HepG2 (cell line): ENCODE results near the gene TNRC18. TPM values are rescaled to one million over a fixed set of nuclear protein-coding genes. Genes with fewer than 3 reads are reported as not detected.

Source experiments
- DPF2 ChIP-seq: sonication (generic); formaldehyde crosslinking; IDR thresholded peaks from 2 replicates; pipeline ENCODE4 v1.4.0; 2020; ENCODE audit warnings: mild to moderate bottlenecking, low read depth, missing genetic modification reagents, borderline replicate concordance
- ERF ChIP-seq: IDR thresholded peaks from 2 replicates; pipeline ENCODE4 v1.6.1; 2018; ENCODE audit warnings: missing biosample characterization, missing genetic modification reagents
- MAFG ChIP-seq: sonication (generic); formaldehyde crosslinking; IDR thresholded peaks from 2 replicates; pipeline ENCODE4 v1.5.1; 2020; ENCODE audit warnings: mild to moderate bottlenecking, missing genetic modification reagents
- MAZ ChIP-seq, 2 experiments: sonication (generic) in 1 of 2; formaldehyde crosslinking in 1 of 2; IDR thresholded peaks; 2 replicates each; pipeline versions ENCODE4 v1.5.0 to v1.6.1; 2012 to 2020; ENCODE audit warnings: low read depth in 2 of 2, mild to moderate bottlenecking in 2 of 2, borderline replicate concordance in 1 of 2, improper control_type of control experiment in 1 of 2, low read length in 1 of 2, missing genetic modification reagents in 1 of 2, moderate library complexity in 1 of 2
- NCOA5 ChIP-seq: sonication (generic); formaldehyde crosslinking; IDR thresholded peaks from 2 replicates; pipeline ENCODE4 v1.4.0; 2020; ENCODE audit warnings: missing genetic modification reagents
- PCBP2 ChIP-seq: fragments of 200-400 bp; formaldehyde crosslinking; optimal IDR thresholded peaks from 2 replicates; pipeline ENCODE3; 2018; ENCODE audit warnings: low read length, low read depth; ENCODE audit not compliant: poor library complexity, severe bottlenecking
- PTBP1 ChIP-seq: fragments of 200-400 bp; formaldehyde crosslinking; IDR thresholded peaks from 2 replicates; pipeline ENCODE4 v1.6.1; 2018; ENCODE audit warnings: low read length, low read depth; ENCODE audit not compliant: poor library complexity, severe bottlenecking
- TARDBP ChIP-seq: sonication (generic); formaldehyde crosslinking; IDR thresholded peaks from 2 replicates; pipeline ENCODE4 v1.8.0; 2022; ENCODE audit warnings: mild to moderate bottlenecking, missing genetic modification reagents
- ZBTB7A ChIP-seq: sonication (generic); formaldehyde crosslinking; IDR thresholded peaks from 2 replicates; pipeline ENCODE4 v1.8.0; 2022; ENCODE audit warnings: mild to moderate bottlenecking, missing genetic modification reagents
- ZFP90 ChIP-seq: sonication (generic); formaldehyde crosslinking; IDR thresholded peaks from 2 replicates; pipeline ENCODE4 v1.8.0; 2022; ENCODE audit warnings: missing genetic modification reagents, mild to moderate bottlenecking, inconsistent platforms, borderline replicate concordance
- ZNF235 ChIP-seq: sonication (generic); formaldehyde crosslinking; IDR thresholded peaks from 2 replicates; pipeline ENCODE4 v1.8.1; 2023; ENCODE audit warnings: mild to moderate bottlenecking, missing genetic modification reagents, borderline replicate concordance
- ZNF589 ChIP-seq: sonication (generic); formaldehyde crosslinking; conservative IDR thresholded peaks from 2 replicates; pipeline ENCODE4 v1.8.0; 2022; ENCODE audit warnings: mild to moderate bottlenecking, moderate library complexity, missing genetic modification reagents
- ZNF724P ChIP-seq: sonication (generic); formaldehyde crosslinking; IDR thresholded peaks from 2 replicates; pipeline ENCODE4 v1.8.0; 2022; ENCODE audit warnings: missing genetic modification reagents, borderline replicate concordance
- polyA plus RNA-seq, 8 experiments: library from polyadenylated mRNA; depleted of rRNA in 3 of 8; stranded (reverse) in 7 of 8; unstranded in 1 of 8; fragments of >200 nt; fragmentation: Illumina TruSeq in 4 of 8; extraction: Trizol in 4 of 8; gene quantifications; 2 replicates each; pipeline versions ENCODE4 v1.2.1 to v1.2.3, GENCODE V29; 2011 to 2016; ENCODE audit warnings: low read depth in 4 of 8, missing spikeins in 1 of 8, mixed read lengths in 1 of 8; ENCODE audit not compliant: insufficient read depth in 1 of 8
- total RNA-seq, 5 experiments: library from RNA; depleted of rRNA; stranded (reverse); fragments of >200 nt; fragmentation: Illumina TruSeq; extraction: Trizol; gene quantifications; 2 replicates each; pipeline ENCODE4 v1.2.3, GENCODE V29; 2016; ENCODE audit warnings: low read depth in 1 of 5
- TF ChIP-seq, protein P1 (sequence below): sonication (generic); formaldehyde crosslinking; IDR thresholded peaks from 2 replicates; pipeline ENCODE4 v1.4.0; 2020; ENCODE audit warnings: mild to moderate bottlenecking, missing genetic modification reagents
- TF ChIP-seq, protein P2 (sequence below): sonication (generic); formaldehyde crosslinking; IDR thresholded peaks from 2 replicates; pipeline ENCODE4 v1.8.1; 2023; ENCODE audit warnings: missing genetic modification reagents, inconsistent platforms, borderline replicate concordance
- TF ChIP-seq, protein P3 (sequence below): sonication (generic); formaldehyde crosslinking; IDR thresholded peaks from 2 replicates; pipeline ENCODE4 v1.4.0; 2020; ENCODE audit warnings: low read depth, mild to moderate bottlenecking, missing genetic modification reagents
- TF ChIP-seq, protein P4 (sequence below): sonication (generic); formaldehyde crosslinking; IDR thresholded peaks from 2 replicates; pipeline ENCODE4 v1.8.1; 2023; ENCODE audit warnings: mild to moderate bottlenecking, missing genetic modification reagents, borderline replicate concordance
- TF ChIP-seq, protein P5 (sequence below): sonication (generic); formaldehyde crosslinking; IDR thresholded peaks from 2 replicates; pipeline ENCODE4 v1.4.0; 2020; ENCODE audit warnings: missing genetic modification reagents

TNRC18 gene
- total and polyA plus RNA-seq, 2 of the 13 experiments (the other 11 are each of a cell fraction or from before 2014, with no cell fraction given): 11.7 to 17.4 TPM

DNA sequence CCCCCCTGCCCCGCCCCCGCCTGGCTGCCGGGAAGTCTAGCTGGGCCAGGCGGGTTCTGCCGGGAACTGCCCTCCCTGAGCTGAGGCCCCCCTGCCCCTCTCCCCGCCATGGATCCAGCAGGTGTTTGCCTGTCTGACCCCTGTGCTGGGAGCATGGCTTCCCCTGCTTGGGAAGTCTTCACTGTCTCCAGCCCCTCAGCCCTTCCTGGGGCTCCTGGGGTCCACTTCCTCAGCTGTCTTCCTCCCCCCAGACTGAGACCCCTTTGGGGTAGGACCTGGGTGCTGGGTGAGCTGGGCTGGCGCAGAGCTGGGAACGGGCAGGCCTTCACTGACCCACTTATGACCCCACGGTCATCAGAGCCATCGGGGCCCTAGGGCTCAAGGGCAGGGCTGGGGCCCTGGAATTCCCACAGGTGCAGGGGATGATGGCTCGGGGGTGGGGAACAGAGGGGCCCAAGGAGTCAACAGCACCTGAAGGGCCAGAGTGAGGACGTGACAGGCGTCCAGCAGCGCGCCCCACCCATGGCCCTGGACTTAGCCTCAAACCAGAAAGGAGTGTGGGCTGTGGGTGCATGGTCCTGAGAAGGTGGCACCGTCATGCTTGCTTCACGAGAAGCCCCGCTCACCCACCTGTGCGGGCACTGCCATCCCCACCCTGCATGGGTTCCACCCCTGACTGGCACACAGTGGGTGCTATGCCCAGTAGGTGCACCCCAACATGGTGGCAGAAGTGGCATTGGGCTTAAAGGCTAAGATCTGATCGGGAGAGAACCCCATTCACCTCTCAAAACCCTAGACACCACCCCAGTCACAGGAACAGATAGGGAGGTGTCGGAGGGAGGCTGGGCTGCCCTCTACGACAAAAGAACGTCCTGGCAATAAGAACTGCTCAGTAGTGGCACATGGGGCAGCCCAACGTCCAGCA is 16.2 kb upstream of the TNRC18 start (continued):
- TF ChIP-seq, protein P1, sequence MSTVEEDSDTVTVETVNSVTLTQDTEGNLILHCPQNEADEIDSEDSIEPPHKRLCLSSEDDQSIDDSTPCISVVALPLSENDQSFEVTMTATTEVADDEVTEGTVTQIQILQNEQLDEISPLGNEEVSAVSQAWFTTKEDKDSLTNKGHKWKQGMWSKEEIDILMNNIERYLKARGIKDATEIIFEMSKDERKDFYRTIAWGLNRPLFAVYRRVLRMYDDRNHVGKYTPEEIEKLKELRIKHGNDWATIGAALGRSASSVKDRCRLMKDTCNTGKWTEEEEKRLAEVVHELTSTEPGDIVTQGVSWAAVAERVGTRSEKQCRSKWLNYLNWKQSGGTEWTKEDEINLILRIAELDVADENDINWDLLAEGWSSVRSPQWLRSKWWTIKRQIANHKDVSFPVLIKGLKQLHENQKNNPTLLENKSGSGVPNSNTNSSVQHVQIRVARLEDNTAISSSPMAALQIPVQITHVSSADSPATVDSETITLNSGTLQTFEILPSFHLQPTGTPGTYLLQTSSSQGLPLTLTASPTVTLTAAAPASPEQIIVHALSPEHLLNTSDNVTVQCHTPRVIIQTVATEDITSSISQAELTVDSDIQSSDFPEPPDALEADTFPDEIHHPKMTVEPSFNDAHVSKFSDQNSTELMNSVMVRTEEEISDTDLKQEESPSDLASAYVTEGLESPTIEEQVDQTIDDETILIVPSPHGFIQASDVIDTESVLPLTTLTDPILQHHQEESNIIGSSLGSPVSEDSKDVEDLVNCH (CRISPR knock-in tag): no peak
- TF ChIP-seq ZFP90 (CRISPR knock-in tag) (no peak), ERF (peak; percentile 59; the same call in 1 of the 2 replicates), PCBP2 (no peak), DPF2 (CRISPR knock-in tag) (0 out of 2 replicates have a peak, but pooled peaks have one; percentile 25), PTBP1 (no peak), MAFG (CRISPR knock-in tag) (no peak), ZBTB7A (CRISPR knock-in tag) (no peak), TARDBP (CRISPR knock-in tag) (peak; percentile 51; the same call in 1 of the 2 replicates), NCOA5 (no peak), ZNF724P (no peak), ZNF589 (CRISPR knock-in tag) (no peak), ZNF235 (CRISPR knock-in tag) (no peak), MAZ (IDR thresholded peaks at IDR 0.05; ENCODE audit: borderline replicate concordance, low read depth, low read length) (no peak), MAZ (CRISPR knock-in tag; IDR thresholded peaks at IDR 0.05; ENCODE audit: low read depth) (peak; percentile 85)
- TF ChIP-seq, protein P2, sequence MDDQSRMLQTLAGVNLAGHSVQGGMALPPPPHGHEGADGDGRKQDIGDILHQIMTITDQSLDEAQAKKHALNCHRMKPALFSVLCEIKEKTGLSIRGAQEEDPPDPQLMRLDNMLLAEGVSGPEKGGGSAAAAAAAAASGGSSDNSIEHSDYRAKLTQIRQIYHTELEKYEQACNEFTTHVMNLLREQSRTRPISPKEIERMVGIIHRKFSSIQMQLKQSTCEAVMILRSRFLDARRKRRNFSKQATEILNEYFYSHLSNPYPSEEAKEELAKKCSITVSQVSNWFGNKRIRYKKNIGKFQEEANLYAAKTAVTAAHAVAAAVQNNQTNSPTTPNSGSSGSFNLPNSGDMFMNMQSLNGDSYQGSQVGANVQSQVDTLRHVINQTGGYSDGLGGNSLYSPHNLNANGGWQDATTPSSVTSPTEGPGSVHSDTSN (CRISPR knock-in tag): no peak
- TF ChIP-seq, protein P3, sequence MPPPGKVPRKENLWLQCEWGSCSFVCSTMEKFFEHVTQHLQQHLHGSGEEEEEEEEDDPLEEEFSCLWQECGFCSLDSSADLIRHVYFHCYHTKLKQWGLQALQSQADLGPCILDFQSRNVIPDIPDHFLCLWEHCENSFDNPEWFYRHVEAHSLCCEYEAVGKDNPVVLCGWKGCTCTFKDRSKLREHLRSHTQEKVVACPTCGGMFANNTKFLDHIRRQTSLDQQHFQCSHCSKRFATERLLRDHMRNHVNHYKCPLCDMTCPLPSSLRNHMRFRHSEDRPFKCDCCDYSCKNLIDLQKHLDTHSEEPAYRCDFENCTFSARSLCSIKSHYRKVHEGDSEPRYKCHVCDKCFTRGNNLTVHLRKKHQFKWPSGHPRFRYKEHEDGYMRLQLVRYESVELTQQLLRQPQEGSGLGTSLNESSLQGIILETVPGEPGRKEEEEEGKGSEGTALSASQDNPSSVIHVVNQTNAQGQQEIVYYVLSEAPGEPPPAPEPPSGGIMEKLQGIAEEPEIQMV (CRISPR knock-in tag): no peak
- TF ChIP-seq, protein P4, sequence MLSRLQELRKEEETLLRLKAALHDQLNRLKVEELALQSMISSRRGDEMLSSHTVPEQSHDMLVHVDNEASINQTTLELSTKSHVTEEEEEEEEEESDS: no peak
- TF ChIP-seq, protein P5, sequence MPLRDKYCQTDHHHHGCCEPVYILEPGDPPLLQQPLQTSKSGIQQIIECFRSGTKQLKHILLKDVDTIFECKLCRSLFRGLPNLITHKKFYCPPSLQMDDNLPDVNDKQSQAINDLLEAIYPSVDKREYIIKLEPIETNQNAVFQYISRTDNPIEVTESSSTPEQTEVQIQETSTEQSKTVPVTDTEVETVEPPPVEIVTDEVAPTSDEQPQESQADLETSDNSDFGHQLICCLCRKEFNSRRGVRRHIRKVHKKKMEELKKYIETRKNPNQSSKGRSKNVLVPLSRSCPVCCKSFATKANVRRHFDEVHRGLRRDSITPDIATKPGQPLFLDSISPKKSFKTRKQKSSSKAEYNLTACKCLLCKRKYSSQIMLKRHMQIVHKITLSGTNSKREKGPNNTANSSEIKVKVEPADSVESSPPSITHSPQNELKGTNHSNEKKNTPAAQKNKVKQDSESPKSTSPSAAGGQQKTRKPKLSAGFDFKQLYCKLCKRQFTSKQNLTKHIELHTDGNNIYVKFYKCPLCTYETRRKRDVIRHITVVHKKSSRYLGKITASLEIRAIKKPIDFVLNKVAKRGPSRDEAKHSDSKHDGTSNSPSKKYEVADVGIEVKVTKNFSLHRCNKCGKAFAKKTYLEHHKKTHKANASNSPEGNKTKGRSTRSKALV (CRISPR knock-in tag): no peak
